Stimulated activated naive B cell treated with anti-CD40 and anti-IgM and Interleukin-4, amounts not matched to agents 10 μg/mL and 1 μg/mL and 100 μg/mL, for 72 hours (primary cell): ENCODE measurements around the gene CCDC127.
"Not testable (repeated sequence)": the region's sequence is repeated elsewhere in the genome, so short reads cannot be mapped to it uniquely, and the experiment has no call there.

Experiments used
- ATAC-seq, 2 donors: fragments of 150-1000 bp; cut with Tn5 transposase; replicated peaks; 2 replicates each; pipeline ENCODE4 v1.10.0; 2021; ENCODE audit warnings: moderate library complexity in 1 of 2
- DNase-seq: peaks from one replicate; pipeline ENCODE4 v3.0.0; 2021
- H3K27ac Mint-ChIP-seq: one replicate; pipeline ENCODE4 v1.8.0; 2022; ENCODE audit warnings: mild to moderate bottlenecking, mixed read lengths
- H3K27me3 Mint-ChIP-seq, 2 donors: one replicate each; pipeline ENCODE4 v1.8.0; 2022; ENCODE audit warnings: mixed read lengths in 2 of 2
- H3K36me3 Mint-ChIP-seq, 2 donors: one replicate each; pipeline ENCODE4 v1.8.0; 2022; ENCODE audit warnings: mixed read lengths in 2 of 2, mild to moderate bottlenecking in 1 of 2
- H3K4me1 Mint-ChIP-seq, 2 donors: one replicate each; pipeline ENCODE4 v1.8.0; 2022; ENCODE audit warnings: mixed read lengths in 2 of 2, mild to moderate bottlenecking in 1 of 2
- H3K4me3 Mint-ChIP-seq, 2 donors: one replicate each; pipeline ENCODE4 v1.8.0; 2022; ENCODE audit warnings: mild to moderate bottlenecking in 2 of 2, mixed read lengths in 2 of 2, moderate library complexity in 1 of 2
- H3K9me3 Mint-ChIP-seq, 2 donors: one replicate each; pipeline ENCODE4 v1.8.0; 2022; ENCODE audit warnings: mixed read lengths in 2 of 2, mild to moderate bottlenecking in 1 of 2

Gene CCDC127, protein sequence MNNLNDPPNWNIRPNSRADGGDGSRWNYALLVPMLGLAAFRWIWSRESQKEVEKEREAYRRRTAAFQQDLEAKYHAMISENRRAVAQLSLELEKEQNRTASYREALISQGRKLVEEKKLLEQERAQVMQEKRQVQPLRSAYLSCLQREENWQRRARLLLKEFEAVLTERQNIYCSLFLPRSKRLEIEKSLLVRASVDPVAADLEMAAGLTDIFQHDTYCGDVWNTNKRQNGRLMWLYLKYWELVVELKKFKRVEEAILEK

DNA sequence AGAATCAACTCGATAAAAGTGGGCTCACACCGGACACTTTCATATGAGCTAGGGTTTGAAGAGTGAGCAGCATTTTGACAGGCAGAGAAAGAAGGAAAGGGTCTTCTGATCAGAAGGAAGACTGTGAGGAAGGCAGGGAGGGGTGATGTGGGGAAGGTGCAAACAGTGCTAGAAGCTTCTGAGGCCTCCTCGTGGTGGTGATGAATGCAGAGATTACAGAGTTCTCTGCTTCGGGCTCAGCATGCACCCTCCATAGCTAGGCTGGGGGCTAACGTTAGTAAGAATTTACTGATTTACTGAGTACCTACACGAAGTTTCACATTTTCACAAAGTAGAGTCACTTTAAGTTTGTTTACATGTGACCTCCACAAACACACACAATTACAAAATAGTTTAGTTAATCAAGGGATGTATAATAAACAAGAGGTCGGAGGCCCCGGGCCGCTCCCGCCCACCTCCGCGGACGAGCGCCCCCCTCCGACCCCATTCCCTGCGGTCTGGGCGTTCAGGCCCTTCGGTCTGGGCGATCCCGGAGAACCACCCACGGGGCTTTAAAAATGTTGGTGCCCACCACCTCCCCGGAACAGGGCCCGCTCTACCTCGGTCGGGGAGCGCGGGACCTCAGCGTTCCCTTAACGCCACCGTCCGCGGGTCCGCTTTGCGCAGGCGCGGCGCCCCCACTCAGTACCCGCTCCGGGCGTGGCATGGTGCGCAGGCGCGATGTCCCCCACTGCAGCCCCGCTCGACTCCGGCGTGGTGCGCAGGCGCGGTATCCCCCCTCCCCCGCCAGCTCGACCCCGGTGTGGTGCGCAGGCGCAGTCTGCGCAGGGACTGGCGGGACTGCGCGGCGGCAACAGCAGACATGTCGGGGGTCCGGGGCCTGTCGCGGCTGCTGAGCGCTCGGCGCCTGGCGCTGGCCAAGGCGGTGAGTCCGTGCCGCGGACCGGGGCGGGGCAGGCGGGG lies at the start of gene CCDC127, which contains the start of gene SDHA:
TSS of gene CCDC127 (minus strand) at position 660 of the 963 bp plus-strand sequence. CDS start 1,304 bp downstream, outside the sequence.
TSS of gene SDHA (plus strand) at position 827 of the 963 bp plus-strand sequence. CDS start at position 863, 36 bp downstream.
- DNase-seq (peak; percentile 97), ATAC-seq (peak; percentile 85 to 88)
- H3K9me3 Mint-ChIP-seq, H3K27me3 Mint-ChIP-seq: not testable (repeated sequence)
- H3K4me1 Mint-ChIP-seq: peaks cover 28 to 71% of the 10 kb centered on the region in 2 donors
- H3K36me3 Mint-ChIP-seq: peaks cover 6 to 26% of the 10 kb centered on the region in 2 donors
- H3K4me3 Mint-ChIP-seq: peak within 1 kb of the TSS; percentile 91 to 94
- H3K27ac Mint-ChIP-seq: peak within 1 kb of the TSS; percentile 90

DNA sequence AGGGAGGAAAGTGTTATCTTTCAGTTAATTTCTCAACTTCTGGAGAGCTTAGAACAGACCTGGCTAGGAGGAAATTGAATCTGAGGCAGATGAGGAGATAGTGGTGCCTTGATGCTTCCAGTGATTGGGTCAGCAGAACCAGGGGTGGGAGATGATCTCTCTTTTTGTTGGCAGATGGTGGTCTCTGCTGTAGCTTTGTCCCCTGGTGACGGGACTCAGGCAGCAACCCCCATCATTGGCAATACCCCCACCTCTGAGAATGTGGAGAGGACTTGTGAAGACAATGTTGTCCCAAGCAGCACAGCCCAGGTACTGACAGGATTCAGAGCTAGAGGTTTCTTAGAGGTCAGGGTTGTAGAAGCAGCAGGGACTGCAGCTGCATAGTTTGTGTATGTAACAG lies 49.8 kb upstream of the CCDC127 start:
- ATAC-seq: no peak
- no peaks in the 10 kb centered on the region for H3K9me3 Mint-ChIP-seq
- no peaks in the 10 kb centered on the region for H3K27me3 Mint-ChIP-seq
- H3K4me3 Mint-ChIP-seq: no peak overlapping the region
- no peak overlapping the region for H3K27ac Mint-ChIP-seq
- H3K36me3 Mint-ChIP-seq: peaks cover 14 to 21% of the 10 kb centered on the region in 2 donors
- no peak for DNase-seq
- H3K4me1 Mint-ChIP-seq: peaks cover 11 to 22% of the 10 kb centered on the region in 2 donors

DNA sequence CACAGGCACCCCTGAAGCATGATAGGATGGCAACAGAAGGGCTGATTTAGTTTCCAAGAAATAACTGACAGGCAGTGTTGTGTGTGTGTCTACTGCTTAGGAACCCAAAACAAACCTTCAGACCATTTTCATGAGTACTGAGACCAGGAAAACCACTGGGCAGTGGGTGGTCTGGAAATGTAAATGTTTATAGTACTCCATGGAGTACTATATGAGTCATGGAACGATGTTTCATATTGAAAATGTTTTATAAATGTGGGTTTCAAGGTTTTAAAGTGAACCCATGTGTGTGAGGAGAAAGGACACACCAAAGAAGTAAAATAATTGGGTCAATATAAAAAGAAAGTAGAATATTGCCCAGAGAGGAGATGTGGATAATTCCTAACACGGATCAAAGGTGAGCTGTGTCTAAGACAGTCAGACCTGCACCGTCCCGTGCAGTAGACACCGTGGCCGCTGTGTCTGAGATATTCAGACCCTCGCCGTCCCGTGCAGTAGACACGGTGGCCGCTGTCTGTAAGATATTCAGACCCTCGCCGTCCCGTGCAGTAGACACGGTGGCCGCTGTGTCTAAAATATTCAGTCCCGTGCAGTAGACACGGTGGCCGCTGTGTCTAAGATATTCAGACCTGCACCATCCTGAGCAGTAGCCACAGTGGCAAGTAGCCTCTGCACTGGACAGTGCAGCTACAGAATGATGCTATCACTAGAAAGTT lies 48.5 kb upstream of the CCDC127 start:
- ATAC-seq, H3K27me3 Mint-ChIP-seq, H3K4me3 Mint-ChIP-seq, H3K27ac Mint-ChIP-seq, H3K9me3 Mint-ChIP-seq, DNase-seq: not testable (repeated sequence)
- peaks cover 14 to 23% of the 10 kb centered on the region in 2 donors for H3K36me3 Mint-ChIP-seq
- H3K4me1 Mint-ChIP-seq: peaks cover 8 to 14% of the 10 kb centered on the region in 2 donors

DNA sequence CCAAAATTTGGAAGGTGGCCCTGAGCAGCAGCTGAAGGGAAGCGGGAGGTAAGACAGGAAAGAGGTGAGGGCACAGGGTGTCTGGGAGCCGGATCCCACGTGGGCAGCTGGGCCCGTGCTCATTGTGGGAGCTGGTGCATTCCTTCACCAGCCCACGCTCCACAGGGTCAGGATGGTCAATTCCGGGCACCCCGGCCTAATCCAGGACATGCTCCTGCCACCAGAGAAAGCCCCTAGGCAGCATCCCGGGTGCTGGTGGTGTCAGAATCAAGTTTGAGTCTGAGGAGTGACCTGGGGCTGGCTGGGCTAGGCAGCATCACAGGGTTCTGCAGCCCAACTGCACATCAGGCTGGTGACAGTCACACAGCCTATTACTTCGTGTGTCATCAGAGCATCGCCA lies 46.4 kb upstream of the CCDC127 start:
- ATAC-seq (no peak), DNase-seq (no peak)
- Mint-ChIP-seq H3K36me3 (peaks cover 14 to 25% of the 10 kb centered on the region in 2 donors), H3K27ac (no peak overlapping the region), H3K4me3 (no peak overlapping the region), H3K9me3 (peaks cover 0 to 3% of the 10 kb centered on the region in 2 donors), H3K4me1 (peaks cover 0 to 2% of the 10 kb centered on the region in 2 donors), H3K27me3 (no peaks in the 10 kb centered on the region)

DNA sequence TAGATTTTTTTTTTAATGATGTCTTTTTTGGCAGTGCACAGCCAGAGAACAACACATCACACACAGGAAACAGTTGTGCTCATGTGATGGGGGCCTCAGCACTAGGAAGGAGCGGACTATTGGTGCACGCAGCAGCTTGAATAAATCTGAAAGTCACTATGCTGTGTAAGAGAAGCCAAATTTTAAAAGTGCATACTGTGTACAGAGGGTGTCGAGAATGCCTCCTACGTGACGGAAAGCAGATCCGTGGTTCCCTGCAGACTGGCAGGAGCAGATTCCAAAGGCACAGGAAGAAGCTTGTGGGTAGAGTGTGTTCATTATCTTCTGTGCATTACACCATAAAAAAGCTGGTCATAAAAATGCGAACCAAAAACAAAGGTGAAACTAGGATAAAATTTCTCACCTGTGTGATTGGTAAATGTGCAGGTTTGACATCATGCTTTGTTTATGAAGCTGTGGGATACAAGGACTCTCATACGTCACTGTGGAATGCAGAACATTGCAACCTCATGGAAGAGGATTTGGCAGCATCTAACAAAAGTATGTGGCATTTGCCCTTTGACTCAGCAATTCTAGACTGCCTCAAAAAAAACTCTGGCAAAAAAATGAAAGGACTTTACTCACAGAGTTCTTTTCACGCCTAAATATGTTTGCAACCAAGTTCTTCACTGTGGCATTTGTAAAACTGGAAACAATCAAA lies 45.5 kb upstream of the CCDC127 start:
- not testable (repeated sequence) for DNase-seq, H3K4me1 Mint-ChIP-seq, ATAC-seq, H3K9me3 Mint-ChIP-seq, H3K27me3 Mint-ChIP-seq, H3K4me3 Mint-ChIP-seq
- peaks cover 18 to 29% of the 10 kb centered on the region in 2 donors for H3K36me3 Mint-ChIP-seq
- H3K27ac Mint-ChIP-seq: peak overlapping the region; percentile 39

DNA sequence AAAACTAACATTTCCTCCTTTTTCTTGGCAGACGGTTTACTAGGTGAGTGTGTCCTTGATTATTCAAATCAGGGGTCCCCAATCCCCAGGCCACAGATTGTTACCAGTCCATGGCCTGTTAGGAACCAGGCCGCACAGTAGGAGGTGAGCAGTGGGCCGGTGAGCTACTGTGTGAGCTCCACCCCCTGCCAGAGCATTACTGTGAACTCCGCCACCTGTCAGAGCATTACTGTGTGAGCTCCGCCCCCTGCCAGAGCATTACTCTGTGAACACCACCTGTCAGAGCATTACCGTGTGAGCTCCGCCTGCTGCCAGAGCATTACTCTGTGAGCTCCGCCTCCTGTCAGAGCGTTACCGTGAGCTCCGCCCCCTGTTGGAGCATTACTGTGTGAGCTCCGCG lies 39.2 kb upstream of the CCDC127 start:
- peaks cover 8% of the 10 kb centered on the region in 2 donors for H3K9me3 Mint-ChIP-seq
- peak overlapping the region; percentile 59 for H3K27ac Mint-ChIP-seq
- no peaks in the 10 kb centered on the region for H3K4me1 Mint-ChIP-seq
- peaks cover 41 to 50% of the 10 kb centered on the region in 2 donors for H3K36me3 Mint-ChIP-seq
- DNase-seq: no peak
- ATAC-seq: no peak
- no peak overlapping the region for H3K4me3 Mint-ChIP-seq
- no peaks in the 10 kb centered on the region for H3K27me3 Mint-ChIP-seq

DNA sequence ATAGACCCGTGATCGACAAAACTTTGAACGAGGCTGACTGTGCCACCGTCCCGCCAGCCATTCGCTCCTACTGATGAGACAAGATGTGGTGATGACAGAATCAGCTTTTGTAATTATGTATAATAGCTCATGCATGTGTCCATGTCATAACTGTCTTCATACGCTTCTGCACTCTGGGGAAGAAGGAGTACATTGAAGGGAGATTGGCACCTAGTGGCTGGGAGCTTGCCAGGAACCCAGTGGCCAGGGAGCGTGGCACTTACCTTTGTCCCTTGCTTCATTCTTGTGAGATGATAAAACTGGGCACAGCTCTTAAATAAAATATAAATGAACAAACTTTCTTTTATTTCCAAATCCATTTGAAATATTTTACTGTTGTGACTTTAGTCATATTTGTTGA lies 38.4 kb upstream of the CCDC127 start:
- ATAC-seq, DNase-seq, H3K27me3 Mint-ChIP-seq, H3K9me3 Mint-ChIP-seq, H3K4me1 Mint-ChIP-seq, H3K4me3 Mint-ChIP-seq, H3K27ac Mint-ChIP-seq: not testable (repeated sequence)
- H3K36me3 Mint-ChIP-seq: peaks cover 39 to 46% of the 10 kb centered on the region in 2 donors

DNA sequence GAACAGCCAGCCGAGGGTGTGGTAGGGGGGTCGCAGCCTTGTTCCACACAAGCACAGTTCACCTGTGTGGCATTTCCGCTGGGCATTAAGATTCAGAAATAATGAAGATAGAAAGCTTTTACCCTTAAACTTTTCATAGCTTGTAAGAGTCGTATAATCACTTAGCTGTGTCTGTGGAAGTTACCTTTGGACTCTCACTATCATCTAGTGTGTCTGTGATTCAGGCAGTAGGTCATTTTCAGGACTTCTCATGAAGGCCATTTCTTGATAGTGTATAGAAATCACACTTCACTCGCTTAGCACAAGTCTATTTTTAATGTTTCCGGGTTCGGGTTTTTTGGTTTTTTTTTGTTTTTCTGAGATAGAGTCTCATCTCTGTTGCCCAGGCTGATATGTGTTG lies 37.2 kb upstream of the CCDC127 start:
- H3K27me3 Mint-ChIP-seq, H3K9me3 Mint-ChIP-seq, DNase-seq, H3K4me3 Mint-ChIP-seq, ATAC-seq, H3K4me1 Mint-ChIP-seq, H3K27ac Mint-ChIP-seq: not testable (repeated sequence)
- H3K36me3 Mint-ChIP-seq: peaks cover 41 to 46% of the 10 kb centered on the region in 2 donors

DNA sequence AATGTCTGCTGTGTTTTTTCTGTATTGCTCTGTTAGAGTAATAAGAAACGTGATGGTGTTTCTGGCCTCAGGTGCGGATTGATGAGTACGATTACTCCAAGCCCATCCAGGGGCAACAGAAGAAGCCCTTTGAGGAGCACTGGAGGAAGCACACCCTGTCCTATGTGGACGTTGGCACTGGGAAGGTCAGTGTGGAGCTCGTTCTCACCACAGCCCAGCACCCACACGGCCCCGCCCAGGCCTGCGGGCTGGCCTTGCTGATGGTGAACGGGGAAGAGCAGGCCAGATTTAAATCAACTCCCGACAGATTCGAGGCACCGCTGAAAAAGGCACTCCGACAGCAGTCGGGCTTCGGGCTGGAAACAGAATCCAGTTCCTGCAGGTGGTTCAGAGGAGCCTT lies 36.4 kb upstream of the CCDC127 start:
- not testable (repeated sequence) for H3K27ac Mint-ChIP-seq, H3K9me3 Mint-ChIP-seq, H3K4me3 Mint-ChIP-seq, ATAC-seq, H3K27me3 Mint-ChIP-seq, H3K4me1 Mint-ChIP-seq, DNase-seq
- H3K36me3 Mint-ChIP-seq: peaks cover 49 to 54% of the 10 kb centered on the region in 2 donors

DNA sequence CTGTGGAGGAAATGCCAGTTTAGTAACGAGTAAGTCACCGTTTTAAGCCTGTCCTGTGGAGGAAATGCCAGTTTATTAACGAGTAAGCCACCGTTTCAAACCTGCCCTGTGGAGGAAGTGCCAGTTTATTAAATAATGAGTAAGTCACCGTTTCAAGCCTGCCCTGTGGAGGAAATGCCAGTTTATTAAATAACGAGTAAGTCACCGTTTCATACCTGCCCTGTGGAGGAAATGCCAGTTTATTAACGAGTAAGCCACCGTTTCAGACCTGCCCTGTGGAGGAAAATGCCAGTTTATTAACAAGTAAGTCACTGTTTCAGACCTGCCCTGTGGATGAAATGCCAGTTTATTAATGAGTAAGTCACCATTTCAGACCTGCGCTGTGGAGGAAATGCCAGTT lies 34.6 kb upstream of the CCDC127 start:
- H3K4me3 Mint-ChIP-seq: no peak overlapping the region

DNA sequence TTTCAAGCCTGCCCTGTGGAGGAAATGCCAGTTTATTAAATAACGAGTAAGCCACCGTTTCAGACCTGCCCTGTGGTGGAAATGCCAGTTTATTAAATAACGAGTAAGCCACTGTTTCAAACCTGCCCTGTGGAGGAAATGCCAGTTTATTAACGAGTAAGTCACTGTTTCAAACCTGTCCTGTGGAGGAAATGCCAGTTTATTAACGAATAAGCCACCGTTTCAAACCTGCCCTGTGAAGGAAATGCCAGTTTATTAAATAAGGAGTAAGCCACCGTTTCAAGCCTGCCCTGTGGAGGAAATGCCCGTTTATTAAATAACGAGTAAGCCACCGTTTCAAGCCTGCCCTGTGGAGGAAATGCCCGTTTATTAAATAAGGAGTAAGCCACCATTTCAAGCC lies 34.0 kb upstream of the CCDC127 start:
- H3K4me3 Mint-ChIP-seq: not testable (repeated sequence)
- peaks cover 49 to 54% of the 10 kb centered on the region in 2 donors for H3K36me3 Mint-ChIP-seq

More for the DNA sequence above, 34.6 kb upstream of the CCDC127 start:
- H3K9me3 Mint-ChIP-seq: no peaks in the 10 kb centered on the region
- ATAC-seq (no peak), DNase-seq (no peak)
- no peaks in the 10 kb centered on the region for H3K4me1 Mint-ChIP-seq
- H3K27me3 Mint-ChIP-seq: no peaks in the 10 kb centered on the region
- peaks cover 51 to 58% of the 10 kb centered on the region in 2 donors for H3K36me3 Mint-ChIP-seq
- no peak overlapping the region for H3K27ac Mint-ChIP-seq

DNA sequence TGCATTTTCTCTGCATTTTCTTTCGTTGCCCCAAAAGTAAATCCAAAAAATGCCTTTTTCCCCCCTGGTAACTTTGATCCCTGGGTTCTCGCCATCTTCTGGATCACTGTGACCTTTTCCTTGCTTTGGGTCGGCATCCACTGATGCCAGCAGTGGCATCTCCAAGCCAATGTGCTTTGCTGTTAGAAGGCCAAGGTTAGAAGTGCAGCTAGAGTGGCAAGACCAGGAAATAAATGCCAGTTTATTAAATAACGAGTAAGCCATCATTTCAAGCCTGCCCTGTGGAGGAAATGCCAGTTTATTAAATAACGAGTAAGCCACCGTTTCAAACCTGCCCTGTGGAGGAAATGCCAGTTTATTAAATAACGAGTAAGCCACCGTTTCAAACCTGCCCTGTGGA lies 33.6 kb upstream of the CCDC127 start:
- H3K27me3 Mint-ChIP-seq, H3K9me3 Mint-ChIP-seq, H3K4me1 Mint-ChIP-seq, H3K27ac Mint-ChIP-seq, DNase-seq, H3K4me3 Mint-ChIP-seq, ATAC-seq: not testable (repeated sequence)
- peaks cover 47 to 51% of the 10 kb centered on the region in 2 donors for H3K36me3 Mint-ChIP-seq

More for the DNA sequence above, 34.0 kb upstream of the CCDC127 start:
- H3K27me3 Mint-ChIP-seq, H3K4me1 Mint-ChIP-seq, DNase-seq, H3K27ac Mint-ChIP-seq, ATAC-seq, H3K9me3 Mint-ChIP-seq: not testable (repeated sequence)

DNA sequence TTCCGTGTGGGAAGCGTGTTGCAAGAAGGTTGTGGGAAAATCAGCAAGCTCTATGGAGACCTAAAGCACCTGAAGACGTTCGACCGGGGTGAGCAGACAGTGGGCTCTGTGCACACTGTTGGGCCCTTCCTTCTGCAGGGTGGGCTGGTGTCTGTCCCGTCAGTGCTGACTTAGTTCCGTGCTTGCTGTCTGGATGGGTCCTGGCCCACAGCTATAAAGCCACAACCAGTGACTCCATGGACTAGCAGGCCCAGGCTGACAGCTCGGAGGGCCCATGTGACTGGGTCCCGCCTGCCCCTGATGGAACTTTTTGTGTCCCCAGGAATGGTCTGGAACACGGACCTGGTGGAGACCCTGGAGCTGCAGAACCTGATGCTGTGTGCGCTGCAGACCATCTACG lies 33.1 kb upstream of the CCDC127 start:
- H3K9me3 Mint-ChIP-seq, ATAC-seq, H3K27ac Mint-ChIP-seq, H3K4me1 Mint-ChIP-seq, H3K27me3 Mint-ChIP-seq, H3K4me3 Mint-ChIP-seq, DNase-seq: not testable (repeated sequence)
- H3K36me3 Mint-ChIP-seq: peaks cover 44 to 49% of the 10 kb centered on the region in 2 donors
